Thyroid gland (tissue), 4 donors: ENCODE measurements around the gene PPM1H. TPM values are rescaled to one million over a fixed set of nuclear protein-coding genes. Genes with fewer than 3 reads are reported as not detected.
"Not testable (repeated sequence)": the region's sequence is repeated elsewhere in the genome, so short reads cannot be mapped to it uniquely, and the experiment has no call there.

Experiments used
- DNase-seq, 2 donors: peaks; one replicate each; pipeline ENCODE4 v3.0.0-alpha.2; 2019
- H3K27ac ChIP-seq, 3 donors: fragments of 200-600 bp; sonication (generic); 1 replicate in 2 of 3; 2 replicates in 1 of 3; pipeline ENCODE4 v1.5.1; 2016 to 2019; ENCODE audit warnings: mild to moderate bottlenecking in 1 of 3, moderate library complexity in 1 of 3
- H3K27me3 ChIP-seq: fragments of 200-600 bp; sonication (generic); one replicate; pipeline ENCODE4 v1.5.1; 2019
- H3K36me3 ChIP-seq, 2 donors: fragments of 200-600 bp; sonication (generic); one replicate each; pipeline ENCODE4 v1.5.1; 2016 to 2019
- H3K4me1 ChIP-seq, 2 donors: fragments of 200-600 bp; sonication (generic); one replicate each; pipeline ENCODE4 v1.5.1; 2017 to 2019
- H3K4me3 ChIP-seq, 3 donors: fragments of 200-600 bp; sonication (generic); replicated peaks in 1 of 3; 1 replicate in 2 of 3; 2 replicates in 1 of 3; pipeline ENCODE4 v1.5.1; 2016; ENCODE audit warnings: mild to moderate bottlenecking in 1 of 3
- H3K9me3 ChIP-seq: fragments of 200-600 bp; sonication (generic); one replicate; pipeline ENCODE4 v1.5.1; 2017
- POLR2A ChIP-seq, 2 donors: fragments of 450-650 bp; IDR thresholded peaks; one replicate each; pipeline ENCODE4 v1.6.1; 2017; ENCODE audit warnings: antibody characterized with exemption in 2 of 2, mild to moderate bottlenecking in 2 of 2, moderate library complexity in 1 of 2
- WGBS, 2 donors: methylation state at CpG; one replicate each; pipeline ENCODE4 v1.1.5; 2017; 5-methylcytosine and 5-hydroxymethylcytosine counted together
- intact Hi-C: fragments of 100-400 bp; cut with DNase I; formaldehyde crosslinking; loops from one replicate; pipeline ENCODE4 v1.15.1; 2023
- total RNA-seq, 4 donors: library from RNA; depleted of rRNA; stranded (reverse); fragments of >200 nt; gene quantifications; one replicate each; pipeline ENCODE4 v1.2.3, GENCODE V29; 2016
- TF ChIP-seq, protein P1 (sequence below), 6 experiments: fragments of 200-600 bp in 3 of 6; fragments of 450-650 bp in 3 of 6; sonication (generic) in 3 of 6; IDR thresholded peaks; one replicate each; pipeline ENCODE4 v1.5.1; 2016 to 2019; ENCODE audit warnings: antibody characterized with exemption in 6 of 6, mild to moderate bottlenecking in 2 of 6, inconsistent platforms in 1 of 6, moderate library complexity in 1 of 6

PPM1H gene
- total RNA-seq, 4 donors from 2014 or later: 3.9 to 12.7 (median 9.0) TPM

DNA sequence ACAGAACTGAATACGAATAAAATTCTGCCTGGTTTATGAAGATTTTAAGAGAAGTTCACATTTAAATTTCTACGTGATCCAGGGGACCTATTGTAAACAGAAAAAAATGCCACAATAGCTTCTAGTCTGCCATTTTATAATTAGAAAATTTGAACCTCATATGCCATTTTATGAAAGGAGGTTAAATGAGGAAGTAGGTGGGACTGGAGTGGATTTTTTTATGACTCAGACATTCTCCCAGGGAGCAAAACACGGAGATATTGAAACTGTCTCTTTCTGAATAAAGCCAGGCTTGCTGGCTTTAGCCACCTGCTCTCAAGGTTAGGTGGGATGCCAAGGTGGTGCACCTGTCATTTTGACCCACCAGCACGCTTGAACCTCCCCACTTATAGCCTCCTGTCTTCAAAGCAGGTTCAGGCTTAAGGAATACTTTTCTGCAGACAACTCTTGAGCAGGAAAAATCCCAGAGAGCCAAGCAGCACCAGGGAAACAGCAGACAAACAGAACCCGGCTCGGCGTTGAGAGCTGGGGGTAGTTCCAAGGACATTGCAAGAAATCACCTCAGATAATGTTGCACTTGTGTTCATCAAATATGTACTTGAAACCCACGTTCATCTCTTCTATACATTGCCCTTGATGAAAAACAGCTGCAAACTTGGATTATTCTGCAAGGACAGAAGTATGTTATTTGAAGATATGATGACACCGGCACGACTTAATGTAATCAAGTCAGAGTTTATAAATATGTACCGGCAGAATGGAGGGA lies 203.7 kb downstream of the PPM1H start:
- TF ChIP-seq, protein P1, sequence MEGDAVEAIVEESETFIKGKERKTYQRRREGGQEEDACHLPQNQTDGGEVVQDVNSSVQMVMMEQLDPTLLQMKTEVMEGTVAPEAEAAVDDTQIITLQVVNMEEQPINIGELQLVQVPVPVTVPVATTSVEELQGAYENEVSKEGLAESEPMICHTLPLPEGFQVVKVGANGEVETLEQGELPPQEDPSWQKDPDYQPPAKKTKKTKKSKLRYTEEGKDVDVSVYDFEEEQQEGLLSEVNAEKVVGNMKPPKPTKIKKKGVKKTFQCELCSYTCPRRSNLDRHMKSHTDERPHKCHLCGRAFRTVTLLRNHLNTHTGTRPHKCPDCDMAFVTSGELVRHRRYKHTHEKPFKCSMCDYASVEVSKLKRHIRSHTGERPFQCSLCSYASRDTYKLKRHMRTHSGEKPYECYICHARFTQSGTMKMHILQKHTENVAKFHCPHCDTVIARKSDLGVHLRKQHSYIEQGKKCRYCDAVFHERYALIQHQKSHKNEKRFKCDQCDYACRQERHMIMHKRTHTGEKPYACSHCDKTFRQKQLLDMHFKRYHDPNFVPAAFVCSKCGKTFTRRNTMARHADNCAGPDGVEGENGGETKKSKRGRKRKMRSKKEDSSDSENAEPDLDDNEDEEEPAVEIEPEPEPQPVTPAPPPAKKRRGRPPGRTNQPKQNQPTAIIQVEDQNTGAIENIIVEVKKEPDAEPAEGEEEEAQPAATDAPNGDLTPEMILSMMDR (IDR thresholded peaks at IDR 0.05): no peak
- TF ChIP-seq POLR2A (IDR thresholded peaks at IDR 0.05): no peak
- peaks cover 18 to 50% of the 10 kb centered on the region in 2 donors for H3K4me1 ChIP-seq
- no peaks in the 10 kb centered on the region for H3K36me3 ChIP-seq
- intact Hi-C loops: no loop called here
- peak overlapping the region in 2 of 3 donors; percentile 27 to 49 for H3K27ac ChIP-seq
- 61 to 81% methylated on average over 11 of the region's 11 CpGs for WGBS, 2 donors
- H3K9me3 ChIP-seq: no peaks in the 10 kb centered on the region
- H3K27me3 ChIP-seq: no peaks in the 10 kb centered on the region
- H3K4me3 ChIP-seq: no peak overlapping the region
- DNase-seq: no peak

DNA sequence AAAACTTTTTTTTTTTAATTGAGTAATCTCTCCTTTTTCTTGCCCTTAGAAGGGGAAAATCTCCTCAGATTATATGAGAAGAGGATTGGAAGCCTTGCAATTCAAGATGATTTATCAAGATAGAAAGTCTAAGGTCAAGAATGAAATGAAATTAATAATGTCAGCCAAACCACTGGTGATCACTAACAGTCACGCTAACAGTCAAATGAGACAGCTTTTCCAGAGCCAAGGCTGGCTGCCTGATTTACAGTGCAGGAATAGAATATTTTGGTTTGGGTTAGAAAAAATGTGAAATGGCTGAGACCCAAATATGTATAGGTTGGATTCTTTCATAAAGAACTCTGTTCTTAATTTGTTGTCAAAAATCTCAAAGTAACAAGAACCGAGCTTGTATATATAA lies 204.3 kb downstream of the PPM1H start:
- intact Hi-C loops: no loop called here
- 77 to 84% methylated on average over 2 of the region's 2 CpGs for WGBS, 2 donors

DNA sequence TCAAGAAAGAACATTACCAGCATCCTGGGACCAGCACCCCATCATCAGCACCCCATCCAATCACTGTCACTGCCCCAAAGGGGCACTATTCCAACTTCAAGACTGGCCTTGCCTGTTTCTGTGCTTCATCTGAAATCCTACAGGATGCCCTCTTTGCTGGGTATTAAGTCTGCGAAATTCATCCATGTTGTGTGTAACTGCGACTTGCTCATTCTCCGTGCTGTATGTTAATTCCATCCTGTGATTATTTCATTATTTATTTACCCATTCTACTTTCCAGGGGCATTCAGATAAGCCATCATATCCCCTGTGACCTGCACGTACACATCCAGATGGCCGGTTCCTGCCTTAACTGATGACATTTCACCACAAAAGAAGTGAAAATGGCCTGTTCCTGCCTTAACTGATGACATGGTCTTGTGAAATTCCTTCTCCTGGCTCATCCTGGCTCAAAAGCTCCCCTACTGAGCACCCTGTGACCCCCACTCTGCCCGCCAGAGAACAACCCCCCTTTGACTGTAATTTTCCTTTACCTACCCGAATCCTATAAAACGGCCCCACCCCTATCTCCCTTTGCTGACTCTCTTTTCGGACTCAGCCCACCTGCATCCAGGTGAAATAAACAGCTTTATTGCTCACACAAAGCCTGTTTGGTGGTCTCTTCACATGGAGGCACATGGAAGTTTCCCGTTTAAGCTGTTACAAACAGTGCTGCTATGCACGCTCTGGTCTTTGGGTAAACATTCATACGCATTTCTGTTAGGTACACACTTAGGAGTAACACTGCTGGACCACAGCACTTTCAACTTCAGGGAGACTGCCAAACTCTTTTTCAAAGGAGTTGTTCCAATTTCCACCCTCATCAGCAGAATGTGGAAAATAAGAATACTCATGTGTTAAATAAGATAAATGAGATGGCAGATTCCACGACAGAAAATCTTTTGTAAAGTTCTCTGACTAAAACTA lies 205.1 kb downstream of the PPM1H start:
- peak in 1 of 2 donors; percentile 39 for TF ChIP-seq POLR2A (IDR thresholded peaks at IDR 0.05)
- 91% methylated on average over 13 of the region's 13 CpGs for WGBS, 2 donors
- H3K4me1 ChIP-seq: peaks cover 29 to 59% of the 10 kb centered on the region in 2 donors
- H3K36me3 ChIP-seq, DNase-seq, H3K9me3 ChIP-seq, H3K27me3 ChIP-seq, intact Hi-C loops, H3K4me3 ChIP-seq: not testable (repeated sequence)
- H3K27ac ChIP-seq: peak overlapping the region in 2 of 3 donors; percentile 49 to 67

More for the DNA sequence above, 204.3 kb downstream of the PPM1H start:
- Histone ChIP-seq H3K27ac (peak overlapping the region in 2 of 3 donors; percentile 27 to 49), H3K36me3 (no peaks in the 10 kb centered on the region), H3K4me3 (no peak overlapping the region), H3K9me3 (no peaks in the 10 kb centered on the region), H3K4me1 (peaks cover 23 to 52% of the 10 kb centered on the region in 2 donors), H3K27me3 (no peaks in the 10 kb centered on the region)
- no peak for TF ChIP-seq POLR2A (IDR thresholded peaks at IDR 0.05)
- TF ChIP-seq, protein P1 (IDR thresholded peaks at IDR 0.05): no peak
- DNase-seq: no peak

DNA sequence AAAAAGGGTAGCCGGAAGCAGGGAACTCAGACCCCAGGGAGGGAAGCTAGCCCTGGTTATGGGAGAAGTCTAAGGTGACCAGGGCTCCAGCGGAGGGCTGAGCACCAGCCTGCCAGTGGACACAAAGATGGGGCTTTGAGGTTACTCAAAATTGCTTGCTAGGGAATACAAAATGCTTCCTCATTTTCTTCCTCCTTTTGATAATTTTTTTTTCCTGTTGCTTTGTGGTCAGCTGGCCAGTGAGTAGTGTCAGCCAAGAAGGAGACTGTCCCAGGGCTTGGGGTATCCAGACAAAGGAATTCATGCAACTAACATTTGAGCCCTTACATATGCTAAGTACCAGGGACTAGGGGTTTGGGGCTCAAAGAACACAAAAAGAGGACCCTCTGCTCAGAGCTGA lies 206.2 kb downstream of the PPM1H start:
- no peak for TF ChIP-seq POLR2A (IDR thresholded peaks at IDR 0.05)
- TF ChIP-seq, protein P1 (IDR thresholded peaks at IDR 0.05): no peak
- no peak overlapping the region for H3K4me3 ChIP-seq
- 78 to 100% methylated on average over 2 of the region's 2 CpGs for WGBS, 2 donors
- no peak for DNase-seq
- H3K9me3 ChIP-seq: no peaks in the 10 kb centered on the region
- intact Hi-C loops: no loop called here
- H3K36me3 ChIP-seq: no peaks in the 10 kb centered on the region
- H3K27ac ChIP-seq: peak overlapping the region in 1 of 3 donors; percentile 67
- no peaks in the 10 kb centered on the region for H3K27me3 ChIP-seq
- peaks cover 40 to 71% of the 10 kb centered on the region in 2 donors for H3K4me1 ChIP-seq

DNA sequence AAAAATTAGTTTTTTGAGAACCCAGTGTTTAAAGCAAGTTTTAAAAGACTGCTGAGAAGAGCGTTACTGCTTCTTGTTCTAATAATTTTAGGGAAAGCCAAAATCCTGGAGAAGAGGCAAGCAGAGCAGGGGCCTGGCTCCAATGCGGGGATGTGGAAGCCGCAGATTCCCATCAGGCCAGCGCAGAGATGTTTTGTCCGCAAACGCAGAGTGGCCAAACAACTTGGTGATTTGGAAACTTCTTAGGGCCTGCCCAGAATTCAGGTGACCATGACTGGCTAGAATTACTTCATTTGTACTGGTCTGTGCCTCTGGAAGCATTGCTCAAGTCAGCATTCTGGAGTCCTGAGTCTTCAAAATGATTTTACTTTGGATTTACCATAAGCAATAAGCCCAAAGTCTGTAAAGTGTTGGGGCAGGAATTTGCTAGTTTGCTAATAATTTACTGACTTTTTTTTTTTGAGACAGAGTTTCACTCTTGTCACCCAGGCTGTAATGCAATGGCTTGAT lies 208.4 kb downstream of the PPM1H start:
- TF ChIP-seq, protein P1 (IDR thresholded peaks at IDR 0.05): no peak
- TF ChIP-seq POLR2A (IDR thresholded peaks at IDR 0.05): peak in 1 of 2 donors; percentile 42
- Histone ChIP-seq H3K9me3 (no peaks in the 10 kb centered on the region), H3K27ac (peak overlapping the region; percentile 7 to 99 (median 95)), H3K27me3 (no peaks in the 10 kb centered on the region), H3K36me3 (no peaks in the 10 kb centered on the region), H3K4me1 (peaks cover 49 to 81% of the 10 kb centered on the region in 2 donors), H3K4me3 (no peak overlapping the region)
- peak; percentile 57 to 61 for DNase-seq
- intact Hi-C loops: no loop called here
- whole genome bisulfite sequencing, 2 donors: 88 to 92% methylated on average over 6 of the region's 6 CpGs
